ENCODE data around the gene LMF1. TPM values are rescaled to one million over a fixed set of nuclear protein-coding genes. Genes with fewer than 3 reads are reported as not detected.

LMF1 gene
- total and polyA plus RNA-seq, 5 donors from 2014 or later = 9.9 to 40.0 (median 12.4) TPM

- Mint-ChIP-seq H3K4me1 (peaks cover 0 to 11% (median 2%) of the 10 kb centered on the region in 4 donors), H3K27ac (no peak overlapping the region), H3K36me3 (no peaks in the 10 kb centered on the region), H3K4me3 (no peak overlapping the region), H3K9me3 (no peaks in the 10 kb centered on the region), H3K27me3 (peaks cover 8% of the 10 kb centered on the region)
- Histone ChIP-seq H3K9me3 (ENCODE audit: control insufficient read depth in 2 of 2, low read length in 2 of 2) (no peaks in the 10 kb centered on the region), H3K4me1 (ENCODE audit: control insufficient read depth, insufficient read depth, low read length, poor library complexity, severe bottlenecking) (peaks cover 14% of the 10 kb centered on the region), H3K27ac (ENCODE audit: insufficient read depth, low read length, poor library complexity, severe bottlenecking) (no peak overlapping the region), H3K36me3 (ENCODE audit: control insufficient read depth, insufficient read depth, low read length) (no peaks in the 10 kb centered on the region), H3K4me3 (ENCODE audit: low read depth, low read length) (no peak overlapping the region), H3K27me3 (ENCODE audit: control insufficient read depth, insufficient read depth, low read length) (peaks cover 2% of the 10 kb centered on the region)
- ATAC-seq (ENCODE audit: low read depth in 2 of 2) = peak in 1 of 2 donors; percentile 42
- DNase-seq = no peak
Observed at GRCh38 chr16:976389-976931, 5.7 kb upstream of the LMF1 start.

- no peak overlapping the region for H3K27ac Mint-ChIP-seq
- no peak overlapping the region for H3K4me3 Mint-ChIP-seq
- peaks cover 8% of the 10 kb centered on the region for H3K27me3 Mint-ChIP-seq
Observed at GRCh38 chr16:975291-975690, 4.5 kb upstream of the LMF1 start.

GRCh38 chr16:974611-975261 is 4.0 kb upstream of the LMF1 start:
- Histone ChIP-seq H3K9me3 (ENCODE audit: control insufficient read depth in 2 of 2, low read length in 2 of 2) (no peaks in the 10 kb centered on the region), H3K27me3 (ENCODE audit: control insufficient read depth, insufficient read depth, low read length) (peaks cover 2% of the 10 kb centered on the region), H3K4me3 (ENCODE audit: low read depth, low read length) (no peak overlapping the region), H3K36me3 (ENCODE audit: control insufficient read depth, insufficient read depth, low read length) (no peaks in the 10 kb centered on the region), H3K27ac (ENCODE audit: insufficient read depth, low read length, poor library complexity, severe bottlenecking) (no peak overlapping the region), H3K4me1 (ENCODE audit: control insufficient read depth, insufficient read depth, low read length, poor library complexity, severe bottlenecking) (peaks cover 11% of the 10 kb centered on the region)
- Mint-ChIP-seq H3K4me1 (peaks cover 0 to 16% (median 2%) of the 10 kb centered on the region in 4 donors), H3K27ac (no peak overlapping the region), H3K27me3 (peaks cover 7% of the 10 kb centered on the region), H3K4me3 (no peak overlapping the region), H3K9me3 (no peaks in the 10 kb centered on the region), H3K36me3 (no peaks in the 10 kb centered on the region)
- DNase-seq (no peak), ATAC-seq (ENCODE audit: low read depth in 2 of 2) (no peak)

More at GRCh38 chr16:975291-975690, 4.5 kb upstream of the LMF1 start:
- Histone ChIP-seq H3K4me3 (ENCODE audit: low read depth, low read length) (no peak overlapping the region), H3K9me3 (ENCODE audit: control insufficient read depth in 2 of 2, low read length in 2 of 2) (no peaks in the 10 kb centered on the region), H3K4me1 (ENCODE audit: control insufficient read depth, insufficient read depth, low read length, poor library complexity, severe bottlenecking) (peaks cover 10% of the 10 kb centered on the region), H3K27ac (ENCODE audit: insufficient read depth, low read length, poor library complexity, severe bottlenecking) (no peak overlapping the region), H3K36me3 (ENCODE audit: control insufficient read depth, insufficient read depth, low read length) (no peaks in the 10 kb centered on the region), H3K27me3 (ENCODE audit: control insufficient read depth, insufficient read depth, low read length) (peaks cover 2% of the 10 kb centered on the region)
- Mint-ChIP-seq H3K36me3 (no peaks in the 10 kb centered on the region), H3K4me1 (peaks cover 0 to 14% (median 2%) of the 10 kb centered on the region in 4 donors), H3K9me3 (no peaks in the 10 kb centered on the region)
- ATAC-seq (ENCODE audit: low read depth in 2 of 2) (no peak), DNase-seq (no peak)

GRCh38 chr16:974001-974601 is 3.3 kb upstream of the LMF1 start:
- Mint-ChIP-seq H3K27me3 (peaks cover 4% of the 10 kb centered on the region), H3K9me3 (no peaks in the 10 kb centered on the region), H3K4me1 (peaks cover 0 to 20% (median 2%) of the 10 kb centered on the region in 4 donors), H3K27ac (no peak overlapping the region), H3K36me3 (no peaks in the 10 kb centered on the region), H3K4me3 (no peak overlapping the region)
- H3K27ac ChIP-seq (ENCODE audit: insufficient read depth, low read length, poor library complexity, severe bottlenecking) = no peak overlapping the region
- H3K27me3 ChIP-seq (ENCODE audit: control insufficient read depth, insufficient read depth, low read length) = peaks cover 2% of the 10 kb centered on the region
- H3K9me3 ChIP-seq (ENCODE audit: control insufficient read depth in 2 of 2, low read length in 2 of 2) = no peaks in the 10 kb centered on the region
- ATAC-seq (ENCODE audit: low read depth in 2 of 2) (no peak), DNase-seq (no peak)
- no peak overlapping the region for H3K4me3 ChIP-seq (ENCODE audit: low read depth, low read length)
- H3K36me3 ChIP-seq (ENCODE audit: control insufficient read depth, insufficient read depth, low read length) = no peaks in the 10 kb centered on the region
- peaks cover 17% of the 10 kb centered on the region for H3K4me1 ChIP-seq (ENCODE audit: control insufficient read depth, insufficient read depth, low read length, poor library complexity, severe bottlenecking)

GRCh38 chr16:973366-973765 is 2.6 kb upstream of the LMF1 start:
- Mint-ChIP-seq H3K36me3 (peaks cover 4% of the 10 kb centered on the region), H3K4me1 (peaks cover 4 to 24% (median 6%) of the 10 kb centered on the region in 4 donors), H3K27me3 (no peaks in the 10 kb centered on the region), H3K27ac (no peak overlapping the region), H3K9me3 (no peaks in the 10 kb centered on the region), H3K4me3 (peak overlapping the region in 1 of 4 donors; percentile 15)
- DNase-seq (no peak), ATAC-seq (ENCODE audit: low read depth in 2 of 2) (no peak)
- Histone ChIP-seq H3K27ac (ENCODE audit: insufficient read depth, low read length, poor library complexity, severe bottlenecking) (no peak overlapping the region), H3K9me3 (ENCODE audit: control insufficient read depth in 2 of 2, low read length in 2 of 2) (no peaks in the 10 kb centered on the region), H3K4me3 (ENCODE audit: low read depth, low read length) (no peak overlapping the region), H3K4me1 (ENCODE audit: control insufficient read depth, insufficient read depth, low read length, poor library complexity, severe bottlenecking) (peaks cover 18% of the 10 kb centered on the region), H3K36me3 (ENCODE audit: control insufficient read depth, insufficient read depth, low read length) (no peaks in the 10 kb centered on the region), H3K27me3 (ENCODE audit: control insufficient read depth, insufficient read depth, low read length) (peaks cover 2% of the 10 kb centered on the region)

- Mint-ChIP-seq H3K36me3 (peaks cover 4% of the 10 kb centered on the region), H3K9me3 (no peaks in the 10 kb centered on the region), H3K27me3 (no peaks in the 10 kb centered on the region), H3K27ac (no peak overlapping the region), H3K4me3 (peak overlapping the region in 1 of 4 donors; percentile 97), H3K4me1 (peaks cover 6 to 24% (median 10%) of the 10 kb centered on the region in 4 donors)
- Histone ChIP-seq H3K4me1 (ENCODE audit: control insufficient read depth, insufficient read depth, low read length, poor library complexity, severe bottlenecking) (peaks cover 18% of the 10 kb centered on the region), H3K9me3 (ENCODE audit: control insufficient read depth in 2 of 2, low read length in 2 of 2) (no peaks in the 10 kb centered on the region), H3K27ac (ENCODE audit: insufficient read depth, low read length, poor library complexity, severe bottlenecking) (no peak overlapping the region), H3K27me3 (ENCODE audit: control insufficient read depth, insufficient read depth, low read length) (no peaks in the 10 kb centered on the region), H3K36me3 (ENCODE audit: control insufficient read depth, insufficient read depth, low read length) (peaks cover 3% of the 10 kb centered on the region), H3K4me3 (ENCODE audit: low read depth, low read length) (no peak overlapping the region)
- no peak for DNase-seq
- ATAC-seq (ENCODE audit: low read depth in 2 of 2) = no peak
Observed at GRCh38 chr16:972316-973002, 1.7 kb upstream of the LMF1 start.

GRCh38 chr16:971981-972315 is 1.2 kb upstream of the LMF1 start:
- peaks cover 6 to 24% (median 10%) of the 10 kb centered on the region in 4 donors for H3K4me1 Mint-ChIP-seq
- ATAC-seq (ENCODE audit: low read depth in 2 of 2) = no peak
- no peak for DNase-seq
- Histone ChIP-seq H3K9me3 (ENCODE audit: control insufficient read depth in 2 of 2, low read length in 2 of 2) (no peaks in the 10 kb centered on the region), H3K36me3 (ENCODE audit: control insufficient read depth, insufficient read depth, low read length) (peaks cover 3% of the 10 kb centered on the region), H3K4me3 (ENCODE audit: low read depth, low read length) (no peak overlapping the region), H3K4me1 (ENCODE audit: control insufficient read depth, insufficient read depth, low read length, poor library complexity, severe bottlenecking) (peaks cover 18% of the 10 kb centered on the region), H3K27ac (ENCODE audit: insufficient read depth, low read length, poor library complexity, severe bottlenecking) (no peak overlapping the region), H3K27me3 (ENCODE audit: control insufficient read depth, insufficient read depth, low read length) (no peaks in the 10 kb centered on the region)
- no peaks in the 10 kb centered on the region for H3K27me3 Mint-ChIP-seq
- peak overlapping the region in 1 of 3 donors; percentile 15 for H3K27ac Mint-ChIP-seq
- H3K4me3 Mint-ChIP-seq = peak overlapping the region; percentile 71 to 97 (median 80)
- no peaks in the 10 kb centered on the region for H3K9me3 Mint-ChIP-seq
- H3K36me3 Mint-ChIP-seq = peaks cover 4% of the 10 kb centered on the region
